NCI-H2029 (cell line): Measurements from ENCODE around the gene SMARCD3.

Experiments used
- DNase-seq: peaks from one replicate; lab custom pipeline; 2025; lab: John Stamatoyannopoulos, UW

The SMARCD3 gene

DNA sequence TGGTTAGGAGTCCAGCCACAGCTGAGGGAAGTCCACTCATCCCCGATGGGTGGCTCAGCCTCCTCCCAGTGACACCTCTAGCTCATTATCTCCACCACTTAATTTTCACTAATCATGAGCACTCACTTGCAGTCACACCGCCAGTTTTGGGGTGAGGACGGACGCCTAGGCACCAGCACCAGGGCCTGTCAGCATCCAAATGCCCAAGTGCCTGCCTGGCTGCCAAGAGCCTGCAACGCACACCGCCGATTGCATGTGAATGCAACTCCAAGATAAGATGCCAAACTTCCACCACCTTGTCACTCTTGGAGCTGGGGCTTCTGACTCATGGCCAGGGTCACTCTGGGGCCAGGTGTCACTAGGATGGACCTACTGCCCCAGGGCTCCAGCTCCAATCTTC, 24.4 kb upstream of the SMARCD3 start:
- no peak for DNase-seq

DNA sequence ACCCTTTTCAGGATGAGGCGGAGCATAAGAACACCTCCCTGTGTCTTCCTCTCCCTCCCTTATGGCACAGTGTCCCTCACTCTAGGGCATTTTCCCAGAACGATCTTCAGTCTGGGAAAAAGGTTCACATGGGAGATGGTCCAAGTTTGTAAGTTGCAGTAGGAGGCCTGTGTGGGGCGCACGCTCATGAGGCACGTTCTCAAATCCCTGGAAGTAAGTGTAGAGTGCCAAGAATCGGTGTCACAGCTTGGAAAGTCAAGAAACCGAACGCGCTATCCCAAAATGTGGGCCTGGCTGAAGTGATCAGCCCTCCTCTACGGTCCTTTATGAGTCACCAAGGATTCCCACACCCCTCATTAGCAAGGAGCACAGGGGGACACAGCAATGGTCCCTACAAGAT, 23.9 kb upstream of the SMARCD3 start:
- DNase-seq: no peak

DNA sequence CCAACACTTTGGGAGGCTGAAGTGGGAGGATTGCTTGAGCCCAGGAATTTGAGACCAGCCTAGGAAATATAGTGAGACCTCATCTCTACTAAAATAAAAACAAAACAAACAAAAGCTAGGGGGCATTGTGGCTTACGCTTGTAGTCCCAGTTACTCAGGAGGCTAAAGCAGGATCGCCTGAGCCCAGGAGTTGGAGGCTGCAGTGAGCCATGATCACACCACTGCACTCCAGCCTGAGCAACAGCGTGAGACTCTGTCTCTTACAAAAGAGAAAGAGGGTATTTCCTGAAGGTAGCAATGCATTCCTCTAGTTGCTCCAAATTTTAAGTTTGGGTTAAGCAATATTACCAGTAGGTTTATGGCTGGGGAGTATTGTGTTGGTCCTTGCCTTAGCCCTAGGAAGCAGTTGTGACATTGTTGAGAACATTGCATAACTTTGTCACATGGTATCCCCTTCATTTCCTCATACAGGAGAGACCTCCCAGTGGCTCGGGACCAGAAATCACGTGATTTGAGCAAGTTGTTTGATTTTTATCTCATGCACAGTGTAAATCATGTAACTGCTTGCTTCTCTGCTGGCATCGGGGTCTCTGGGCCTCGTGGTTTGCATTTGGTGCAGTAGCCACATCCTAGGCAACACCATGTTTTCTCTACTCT, 23.3 kb upstream of the SMARCD3 start:
- DNase-seq: no peak

DNA sequence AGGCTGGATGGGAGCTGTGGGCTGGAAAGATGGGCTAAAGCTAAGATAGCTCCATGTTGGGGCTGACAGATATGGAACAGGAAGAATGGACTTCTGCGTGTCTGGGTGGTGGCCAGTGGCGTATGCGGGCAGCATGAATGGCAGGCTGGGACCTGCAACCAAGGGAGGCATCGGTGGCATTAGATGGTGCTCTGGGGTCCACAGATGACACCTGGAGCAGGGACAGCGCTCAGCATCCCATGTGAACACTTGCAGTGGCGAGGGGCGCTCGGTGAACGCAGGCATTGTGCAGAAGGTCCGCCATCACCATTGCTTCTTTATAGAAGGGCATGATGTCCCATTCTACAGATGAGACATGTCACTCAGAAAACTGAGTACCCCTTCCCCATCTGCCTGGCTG, 21.0 kb upstream of the SMARCD3 start:
- DNase-seq: no peak

DNA sequence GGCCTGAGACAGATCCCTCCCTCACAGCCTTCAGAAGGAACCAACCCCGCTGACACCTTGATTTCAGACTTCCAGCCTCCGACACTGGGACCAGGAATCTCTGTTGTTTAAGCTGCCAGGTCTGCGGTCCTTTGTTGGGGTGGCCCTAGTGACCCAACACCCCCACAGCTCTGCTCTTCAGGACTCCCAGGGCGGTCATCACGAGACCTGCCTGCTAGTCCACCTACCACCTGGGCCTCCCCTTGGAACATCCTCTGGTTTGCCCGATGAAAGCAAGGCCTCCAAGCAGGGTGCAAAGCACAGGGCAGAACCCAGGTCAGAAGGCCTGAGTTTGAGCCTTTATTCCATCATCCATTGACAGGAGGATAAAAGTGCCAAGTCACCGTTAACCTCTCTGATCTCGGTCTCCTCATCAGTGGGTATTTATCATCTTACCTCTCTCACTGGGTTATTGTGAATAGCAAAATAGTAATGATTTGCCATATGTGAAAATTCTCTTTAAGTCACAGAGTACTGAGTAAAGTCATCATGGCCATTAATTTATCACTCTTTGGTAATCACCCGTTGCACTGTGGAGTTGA, 16.9 kb upstream of the SMARCD3 start:
- no peak for DNase-seq

DNA sequence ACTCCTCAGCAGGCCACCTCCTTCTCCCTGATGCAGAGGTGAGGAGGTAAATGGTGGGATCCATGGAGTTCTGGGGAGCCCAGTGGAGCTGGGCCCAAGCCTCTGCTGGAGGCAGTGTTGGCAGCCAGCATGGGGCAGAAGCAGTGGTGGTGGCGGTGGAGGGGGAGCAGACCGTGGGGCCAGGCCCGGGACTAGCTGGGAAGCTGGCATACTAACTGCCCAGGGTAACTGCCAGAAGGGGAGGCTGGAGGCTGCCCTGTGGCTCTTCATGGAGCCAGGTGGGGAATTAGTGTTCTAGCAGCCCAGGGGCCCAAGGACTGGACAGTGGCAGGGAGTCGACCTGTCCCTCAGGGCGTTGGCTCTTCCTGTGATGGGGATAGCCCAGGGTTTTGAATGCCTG, 16.1 kb upstream of the SMARCD3 start:
- no peak for DNase-seq

DNA sequence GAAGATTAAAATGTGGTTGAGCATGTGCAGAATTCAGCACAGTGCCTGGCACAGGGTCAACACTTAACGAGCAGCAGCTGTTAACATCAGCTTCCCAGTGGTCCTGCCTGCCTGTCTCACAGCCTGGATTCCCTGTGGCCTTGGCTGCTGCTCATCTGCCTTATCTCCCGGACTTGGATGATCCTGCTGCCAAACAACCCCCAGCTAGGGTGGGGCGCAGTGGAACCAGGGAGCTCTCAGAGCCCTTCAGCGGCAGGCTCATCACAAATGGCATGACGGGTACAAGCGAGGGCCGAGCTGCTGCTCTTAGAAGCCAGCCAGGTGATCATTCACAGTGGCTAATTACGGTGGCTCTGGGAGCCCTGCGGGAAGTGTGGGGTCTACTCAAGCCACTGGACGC, 13.0 kb upstream of the SMARCD3 start:
- no peak for DNase-seq

DNA sequence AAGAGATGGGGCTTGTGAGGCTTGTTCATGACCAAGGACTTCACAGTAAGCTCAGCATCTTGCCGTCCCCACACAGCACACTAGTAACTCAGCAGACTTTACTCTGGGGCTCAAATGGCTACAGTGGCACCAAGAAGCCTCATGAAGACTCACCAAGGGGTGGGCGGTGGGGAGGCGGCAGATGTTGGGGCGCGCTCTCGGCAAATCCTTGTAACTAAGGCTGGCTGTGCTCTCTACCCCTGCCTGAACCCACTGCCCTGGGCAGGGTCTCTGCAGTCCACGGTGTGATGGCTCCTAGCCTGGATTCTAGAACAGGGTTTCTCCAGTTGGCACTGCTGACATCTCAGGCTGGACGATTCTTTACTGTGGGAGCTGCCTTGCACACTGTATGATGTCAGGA, 12.4 kb upstream of the SMARCD3 start:
- no peak for DNase-seq

DNA sequence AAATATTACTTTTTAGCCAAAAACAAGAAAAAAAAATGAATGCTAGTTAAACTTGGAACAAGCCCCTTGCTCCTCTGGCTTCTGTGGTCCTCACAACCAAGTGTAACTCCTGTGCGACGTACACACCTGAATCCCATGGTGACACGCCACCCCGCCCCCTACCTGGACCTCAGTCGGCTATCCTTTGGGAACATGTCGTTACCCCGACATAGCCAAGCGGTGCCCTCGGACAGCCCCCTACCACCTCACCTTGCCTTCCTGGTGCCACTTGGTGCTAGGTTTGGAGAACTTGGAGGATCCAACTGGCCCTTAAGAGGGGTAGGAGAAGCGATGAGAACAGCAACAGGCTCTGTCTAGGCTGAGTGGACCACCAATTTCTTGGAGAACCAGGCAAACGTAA, 12.0 kb upstream of the SMARCD3 start:
- no peak for DNase-seq

DNA sequence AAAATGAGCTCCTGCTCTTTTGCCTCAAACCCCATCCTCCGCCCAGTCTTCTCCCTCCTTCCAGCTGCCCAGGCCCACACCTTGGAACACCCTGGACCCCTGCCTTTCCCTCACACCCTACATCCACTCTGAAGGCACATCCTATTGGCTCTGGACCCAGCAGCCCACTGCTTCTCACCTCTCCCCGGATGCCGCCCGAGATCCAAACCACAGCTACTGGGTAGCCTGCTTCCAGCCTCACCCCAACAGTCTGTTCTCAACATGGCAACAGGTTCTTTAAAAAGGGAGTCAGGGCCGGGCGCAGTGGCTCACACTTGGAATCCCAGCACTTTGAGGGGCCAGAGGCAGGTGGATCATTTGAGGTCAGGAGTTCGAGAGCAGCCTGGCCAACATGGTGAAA, 9.5 kb upstream of the SMARCD3 start:
- no peak for DNase-seq

DNA sequence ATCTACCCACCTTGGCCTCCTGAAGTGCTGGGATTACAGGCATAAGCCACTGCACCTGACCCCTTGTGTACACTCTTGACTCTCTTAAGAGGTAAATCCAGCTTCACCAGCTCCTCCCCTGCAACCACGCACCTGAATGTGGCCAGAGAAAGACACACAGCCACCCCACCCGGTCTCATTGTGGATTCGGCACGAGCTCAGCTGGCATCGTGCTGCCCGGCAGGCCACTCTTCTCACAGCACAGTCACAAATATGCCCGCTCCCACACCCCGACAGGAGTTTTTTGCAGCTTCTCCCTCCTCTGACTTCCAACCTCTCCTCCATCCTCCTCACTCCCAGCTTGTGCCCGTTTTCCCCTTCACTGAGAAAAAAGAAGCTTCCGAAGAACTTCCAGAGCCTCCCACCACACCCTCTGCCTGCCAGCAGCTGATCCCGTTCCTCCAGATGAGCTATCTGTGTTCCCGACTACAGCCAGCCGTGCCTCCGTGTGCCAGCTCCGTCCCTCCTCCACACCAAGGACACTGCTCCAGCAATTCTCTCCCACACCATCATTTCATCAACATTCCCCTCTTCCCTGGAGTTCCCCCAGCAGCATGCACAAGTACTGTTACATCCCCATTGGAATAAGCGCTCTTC, 8.0 kb upstream of the SMARCD3 start:
- DNase-seq: no peak

DNA sequence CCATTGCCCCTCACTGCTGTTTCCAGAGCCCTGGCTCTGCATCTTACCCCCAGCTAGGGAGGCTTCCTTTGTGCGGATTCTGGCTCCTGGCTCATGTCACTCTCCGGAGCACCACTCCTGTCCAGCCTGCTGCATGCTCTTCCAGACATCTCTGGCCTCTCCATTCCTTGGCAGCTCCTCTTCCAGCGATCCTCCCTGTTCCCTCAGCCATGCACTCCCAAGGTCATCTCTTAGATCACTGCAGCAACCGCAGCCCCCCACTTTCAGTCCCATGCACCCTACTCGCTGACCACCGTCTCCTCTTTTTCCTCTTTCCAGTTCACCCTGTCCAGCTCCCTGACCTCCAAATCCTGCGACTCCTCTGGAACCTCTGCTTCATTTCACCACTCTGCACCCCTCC, 6.9 kb upstream of the SMARCD3 start:
- no peak for DNase-seq

DNA sequence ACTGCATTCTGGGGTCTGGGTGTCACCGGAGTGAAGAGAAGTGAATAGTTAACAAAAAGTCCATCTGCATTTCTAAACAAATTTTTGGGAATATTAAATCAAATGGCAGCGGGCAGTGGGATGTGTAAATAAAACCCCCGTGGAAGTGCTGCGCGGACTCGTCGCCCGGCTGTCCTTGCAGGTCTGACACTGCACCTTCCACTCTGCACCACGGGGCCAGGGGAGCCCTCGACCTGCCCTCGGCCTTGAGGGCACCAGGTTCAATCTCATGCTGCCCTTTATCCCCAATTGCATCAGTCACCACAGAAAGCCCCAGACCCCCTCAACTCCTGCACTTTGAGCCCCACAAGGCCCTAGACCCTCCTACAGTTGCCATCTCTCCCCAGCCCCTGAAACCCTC, 6.4 kb upstream of the SMARCD3 start:
- no peak for DNase-seq

DNA sequence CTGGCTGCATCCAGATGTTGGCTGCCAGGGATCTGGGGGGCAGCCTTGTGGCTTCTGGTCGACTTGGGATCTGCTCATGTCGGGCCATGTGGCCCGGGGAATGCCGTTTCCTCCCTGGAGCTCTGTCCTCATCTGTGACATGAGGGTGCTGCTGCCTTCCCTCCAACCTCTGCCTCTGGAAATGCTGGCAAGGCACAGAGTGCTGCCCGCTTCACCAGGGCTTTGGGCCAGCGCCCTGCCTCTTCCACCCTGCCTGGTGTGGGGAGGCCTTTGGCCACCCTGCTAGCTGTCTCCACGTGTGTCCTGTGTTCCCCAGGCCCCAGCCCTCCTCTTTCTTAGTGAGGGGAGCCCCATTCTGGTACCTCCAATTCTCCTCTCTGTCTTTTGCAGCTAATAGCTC, 5.8 kb upstream of the SMARCD3 start:
- DNase-seq: no peak

DNA sequence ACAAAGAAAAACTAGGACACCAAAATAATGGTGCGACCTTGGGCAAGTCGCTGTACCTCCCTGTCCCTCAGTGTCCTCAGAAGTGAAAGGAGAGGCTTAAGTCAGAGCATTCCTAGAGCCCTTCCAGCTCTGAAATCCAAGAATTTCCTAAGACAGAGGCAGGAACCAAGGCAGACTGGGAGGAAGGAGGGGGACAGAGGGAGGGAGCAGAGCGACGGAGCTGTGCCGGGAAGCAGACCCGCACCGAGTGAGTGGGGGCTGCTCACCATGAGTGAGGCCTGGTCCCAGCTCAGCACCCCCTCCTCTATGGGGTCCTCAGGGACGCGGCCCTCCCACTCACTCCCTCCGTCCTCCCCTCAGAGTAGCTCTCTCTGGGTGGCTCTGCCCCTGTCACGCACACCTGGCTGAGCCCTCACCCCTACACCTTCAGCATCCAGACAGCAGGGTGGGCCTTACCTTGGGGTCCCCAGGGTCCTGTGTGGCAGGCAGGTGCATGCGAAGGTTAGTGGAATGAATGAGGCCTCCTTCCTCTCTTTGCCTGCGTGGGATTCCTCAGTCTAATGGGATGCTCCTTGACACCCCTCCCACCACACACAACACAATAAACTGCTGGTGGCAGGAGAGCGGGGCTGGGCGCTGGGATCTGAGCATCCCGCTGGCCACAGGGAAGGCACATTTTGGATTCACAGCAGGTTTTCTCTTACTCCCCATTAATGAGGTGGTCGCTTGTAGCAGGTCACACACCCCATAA, 4.6 kb upstream of the SMARCD3 start:
- no peak for DNase-seq

DNA sequence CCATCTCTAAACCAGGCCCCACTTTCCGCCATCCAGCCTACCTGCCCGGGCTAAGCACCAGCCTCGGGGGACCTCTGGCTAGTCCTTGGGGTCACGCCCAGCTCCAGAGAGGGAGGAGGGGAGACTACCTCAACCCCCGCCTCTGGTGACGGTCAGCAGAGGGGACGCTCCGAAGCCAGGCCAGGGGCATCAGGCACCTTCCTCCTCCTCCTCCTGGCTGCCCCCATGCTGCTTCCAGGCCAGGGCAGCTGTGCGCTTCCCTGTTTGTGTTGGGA, 4.0 kb upstream of the SMARCD3 start:
- DNase-seq: no peak

DNA sequence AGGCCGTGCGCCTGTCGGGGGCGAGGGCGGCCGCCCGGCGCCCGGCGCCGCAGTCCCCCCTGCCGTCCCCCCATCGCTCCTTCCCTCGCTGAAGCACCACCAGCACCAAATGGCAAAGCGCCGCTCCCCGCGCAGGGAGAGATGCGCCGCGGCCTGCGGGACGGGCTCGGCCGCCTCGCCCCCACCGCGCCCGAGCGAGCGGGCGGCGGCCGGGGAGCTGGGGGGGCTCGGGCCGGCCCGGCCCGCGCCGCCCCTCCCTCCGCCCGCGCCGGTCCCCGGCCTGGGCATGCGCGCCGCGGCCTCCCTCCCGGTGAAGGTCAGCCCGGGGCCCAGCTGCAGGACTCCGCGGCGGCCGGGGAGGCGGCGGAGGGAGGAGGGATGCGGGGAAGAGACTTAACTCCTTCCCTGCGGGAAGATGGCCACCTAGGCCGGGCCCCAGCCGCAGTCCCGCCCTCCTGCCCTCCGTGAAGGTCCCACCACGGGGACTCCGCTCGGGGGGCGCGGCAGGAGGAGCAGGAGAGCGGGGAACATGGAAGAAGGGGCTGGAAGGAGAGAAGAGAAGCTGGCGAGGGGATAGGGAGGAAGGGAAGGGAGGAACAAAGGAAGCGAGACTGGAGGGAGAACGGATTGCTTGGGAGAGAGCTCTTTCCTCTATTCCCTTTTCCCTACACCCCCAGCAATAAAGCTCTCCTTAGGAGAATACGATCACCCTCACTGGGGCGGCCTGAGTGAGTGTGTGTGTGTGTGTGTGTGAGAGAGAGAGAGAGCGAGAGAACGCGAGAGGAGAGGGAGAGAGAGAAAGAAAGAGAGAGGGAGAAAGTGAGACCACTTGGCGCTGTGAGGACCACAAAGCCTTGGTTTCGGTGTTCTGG, 3.4 kb upstream of the SMARCD3 start:
- no peak for DNase-seq

DNA sequence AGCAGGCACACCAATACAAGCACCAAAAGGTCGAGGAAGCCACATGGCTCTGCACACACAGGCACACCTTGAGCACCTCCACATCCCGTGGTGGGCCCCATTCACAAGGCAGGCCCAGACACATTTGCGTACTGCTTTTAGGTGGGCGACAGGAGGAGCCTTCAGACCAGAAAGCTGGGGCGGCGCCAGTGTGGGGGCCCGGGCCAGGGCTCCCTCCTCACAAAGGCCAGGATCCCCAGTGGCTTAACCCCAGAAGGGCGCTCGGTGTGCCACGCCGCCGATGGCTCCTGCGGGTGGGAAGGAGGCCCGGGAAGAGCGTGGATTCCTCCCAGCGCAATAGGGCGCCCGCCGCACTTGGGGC, 2.8 kb upstream of the SMARCD3 start:
- DNase-seq: no peak

DNA sequence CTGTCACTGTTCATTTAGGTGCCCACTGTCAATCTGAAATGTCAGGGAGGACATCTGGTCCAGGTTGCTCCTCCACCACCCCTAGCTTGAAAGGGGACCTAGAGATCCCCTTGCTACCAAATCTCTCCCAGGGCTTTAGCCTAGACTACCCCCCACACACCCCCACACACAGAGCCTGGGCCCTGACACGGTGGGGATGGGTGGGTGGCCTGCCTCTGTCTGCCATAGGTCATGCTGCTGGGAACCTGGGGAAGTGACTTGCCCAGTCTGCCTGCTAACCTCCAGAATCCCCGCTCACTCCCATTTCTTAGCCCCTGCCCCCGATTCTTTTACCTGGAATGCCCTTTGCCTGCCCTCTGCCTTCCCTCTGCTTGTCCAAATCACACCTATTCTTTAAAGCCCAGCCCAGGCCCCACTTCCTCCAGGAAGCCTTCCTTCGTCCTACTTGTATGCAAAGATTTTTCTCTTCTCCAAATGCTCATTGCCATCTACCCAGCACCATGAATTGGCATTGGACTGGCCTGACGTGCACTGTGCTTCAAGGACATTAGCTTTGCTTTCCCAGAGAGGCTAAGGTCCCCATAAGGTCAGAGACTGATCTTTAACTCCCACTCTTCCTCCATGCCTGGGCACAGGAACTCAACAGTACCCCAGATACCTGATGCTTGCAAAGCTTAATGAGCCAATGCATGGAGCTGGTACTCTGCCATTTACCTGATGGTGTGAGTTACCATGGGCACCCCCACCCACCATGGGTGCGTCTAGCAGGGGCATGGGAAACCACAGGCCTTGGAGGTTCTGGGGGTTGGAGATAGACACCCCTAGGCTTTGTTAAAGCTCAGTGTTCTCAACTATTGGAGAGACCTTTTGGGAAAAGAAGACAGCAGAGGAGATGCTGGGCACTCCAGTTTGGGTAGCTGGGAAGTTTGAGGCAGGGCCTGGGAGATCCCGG, 2.0 kb upstream of the SMARCD3 start:
- DNase-seq: no peak

DNA sequence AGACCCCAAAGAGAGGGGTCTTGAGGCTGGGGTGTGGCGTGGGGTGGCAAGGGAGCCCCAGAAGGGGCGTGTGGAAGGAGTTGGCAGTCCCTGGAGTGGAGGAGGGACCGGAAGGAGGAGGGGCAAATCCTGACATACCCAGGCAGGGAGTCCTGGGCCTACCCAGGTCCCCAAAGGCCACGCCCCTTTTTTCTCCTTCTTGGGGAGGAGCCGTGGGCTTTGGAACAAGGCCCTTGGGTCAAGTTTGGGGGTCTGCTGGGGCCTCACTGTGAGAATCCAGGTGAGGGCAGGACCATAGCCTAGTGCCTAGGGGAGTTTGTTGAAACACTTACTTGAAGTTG, 1.2 kb upstream of the SMARCD3 start:
- DNase-seq: no peak

DNA sequence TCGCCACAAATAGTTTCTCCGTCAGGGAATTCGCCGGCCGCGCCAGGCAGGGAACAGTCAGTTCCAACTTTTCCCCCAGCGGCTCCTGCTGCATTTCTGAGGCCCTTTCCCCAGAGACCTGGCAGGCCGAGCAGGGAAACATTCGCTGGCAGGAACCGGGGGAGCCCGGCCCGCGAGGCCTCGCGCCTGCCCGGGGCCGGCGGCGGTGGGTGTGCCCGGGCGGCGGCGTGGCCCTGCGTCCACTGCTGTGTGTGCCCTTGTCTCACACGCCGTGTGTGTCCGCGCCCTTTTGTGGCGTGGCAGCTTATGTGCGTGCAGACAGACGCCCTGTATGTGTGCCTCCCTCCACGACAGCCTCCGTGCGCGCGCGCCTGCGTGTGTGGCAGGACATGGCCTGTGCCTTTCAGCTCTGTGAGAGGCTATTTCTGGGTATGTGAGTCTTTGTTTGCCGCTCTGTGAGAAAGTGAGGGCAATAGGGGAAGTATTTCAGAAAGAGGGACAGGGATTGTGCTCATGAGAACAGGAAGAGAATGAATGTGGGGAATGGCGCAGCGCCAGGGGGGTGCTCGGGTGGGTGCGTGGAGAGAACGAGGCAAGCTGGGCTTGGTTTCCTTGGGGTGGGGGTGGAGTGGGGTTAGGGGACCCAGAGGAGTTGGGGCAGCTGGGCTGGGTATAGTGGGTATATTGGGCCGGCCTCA, 689 bp upstream of the SMARCD3 start:
- no peak for DNase-seq
